Mesenchymal stem cell (in vitro differentiated cells and primary cell): ENCODE measurements around the gene TMSB4X.
A peak's percentile ranks its signal among the peaks of the same experiment; 100 is the strongest.

ENCODE experiments used
- DNase-seq: peaks from one replicate; pipeline ENCODE4 v3.0.0-alpha.2; 2013
- H2AFZ ChIP-seq: one replicate; pipeline ENCODE4 v1.6.1; 2013; ENCODE audit warnings: low read depth, mild to moderate bottlenecking, control low read depth, inconsistent platforms, low read length, moderate library complexity
- H2AK5ac ChIP-seq: 2 replicates; pipeline ENCODE4 v1.6.1; 2013; ENCODE audit warnings: low read length, moderate library complexity, mild to moderate bottlenecking, inconsistent platforms; ENCODE audit not compliant: severe bottlenecking
- H2BK120ac ChIP-seq: one replicate; pipeline ENCODE4 v1.6.1; 2013; ENCODE audit warnings: low read depth, mild to moderate bottlenecking, inconsistent platforms, low read length, moderate library complexity
- H2BK12ac ChIP-seq, 2 experiments: one replicate each; pipeline ENCODE4 v1.6.1; 2013; ENCODE audit warnings: inconsistent platforms in 2 of 2, low read length in 2 of 2, mild to moderate bottlenecking in 2 of 2, moderate library complexity in 2 of 2, control low read depth in 1 of 2
- H2BK15ac ChIP-seq: one replicate; pipeline ENCODE4 v1.6.1; 2013; ENCODE audit warnings: mild to moderate bottlenecking, low read depth, inconsistent platforms; ENCODE audit not compliant: poor library complexity, severe bottlenecking
- H2BK5ac ChIP-seq: 2 replicates; pipeline ENCODE4 v1.6.1; 2013; ENCODE audit warnings: low read depth, mild to moderate bottlenecking, low read length, control low read depth, inconsistent platforms; ENCODE audit not compliant: poor library complexity, severe bottlenecking
- H3K14ac ChIP-seq, 2 experiments: one replicate each; pipeline ENCODE4 v1.6.1; 2013; ENCODE audit warnings: inconsistent platforms in 2 of 2, low read length in 2 of 2, control low read depth in 1 of 2, mild to moderate bottlenecking in 1 of 2, moderate library complexity in 1 of 2
- H3K18ac ChIP-seq, 2 experiments: one replicate each; pipeline ENCODE4 v1.6.1; 2013; ENCODE audit warnings: inconsistent platforms in 2 of 2, low read length in 2 of 2, control low read depth in 1 of 2, low read depth in 1 of 2, mild to moderate bottlenecking in 1 of 2
- H3K23ac ChIP-seq, 2 experiments: one replicate each; pipeline ENCODE4 v1.6.1; 2013; ENCODE audit warnings: inconsistent platforms in 2 of 2, low read length in 2 of 2, mild to moderate bottlenecking in 2 of 2, moderate library complexity in 2 of 2, control low read depth in 1 of 2
- H3K27ac ChIP-seq: 2 replicates; pipeline ENCODE4 v1.5.1; 2013; ENCODE audit warnings: mild to moderate bottlenecking, moderate library complexity, low read length, control low read depth, inconsistent platforms; ENCODE audit not compliant: poor library complexity, severe bottlenecking
- H3K27me3 ChIP-seq, 2 experiments: 2 replicates each; pipeline versions ENCODE4 v1.6.1 to v1.7.0; 2013; ENCODE audit warnings: low read length in 2 of 2, mild to moderate bottlenecking in 2 of 2, moderate library complexity in 2 of 2, control low read depth in 1 of 2, inconsistent platforms in 1 of 2; ENCODE audit not compliant: control insufficient read depth in 1 of 2, insufficient read depth in 1 of 2
- H3K36me3 ChIP-seq, 2 experiments: 2 replicates each; pipeline versions ENCODE4 v1.6.1 to v1.7.0; 2013; ENCODE audit warnings: low read length in 2 of 2, control low read depth in 1 of 2, inconsistent platforms in 1 of 2, low read depth in 1 of 2, mild to moderate bottlenecking in 1 of 2; ENCODE audit not compliant: insufficient read depth in 2 of 2, control insufficient read depth in 1 of 2
- H3K4ac ChIP-seq, 2 experiments: one replicate each; pipeline ENCODE4 v1.6.1; 2013; ENCODE audit warnings: inconsistent platforms in 2 of 2, low read length in 2 of 2, mild to moderate bottlenecking in 2 of 2, moderate library complexity in 2 of 2, control low read depth in 1 of 2, low read depth in 1 of 2
- H3K4me1 ChIP-seq: 2 replicates; pipeline ENCODE4 v1.6.1; 2013; ENCODE audit warnings: low read depth, low read length, control low read depth; ENCODE audit not compliant: control insufficient read depth, insufficient read depth
- H3K4me2 ChIP-seq: 2 replicates; pipeline ENCODE4 v1.6.1; 2013; ENCODE audit warnings: low read length, mild to moderate bottlenecking, inconsistent platforms; ENCODE audit not compliant: poor library complexity, severe bottlenecking
- H3K4me3 ChIP-seq, 2 experiments: 2 replicates each; pipeline versions ENCODE4 v1.5.1 to v1.7.0; 2013; ENCODE audit warnings: low read length in 2 of 2, mild to moderate bottlenecking in 2 of 2, control low read depth in 1 of 2, low read depth in 1 of 2; ENCODE audit not compliant: insufficient read depth in 1 of 2
- H3K79me1 ChIP-seq: replicated peaks from 2 replicates; pipeline ENCODE4 v1.6.1; 2013; ENCODE audit warnings: mild to moderate bottlenecking, control low read depth, low read length, inconsistent platforms; ENCODE audit not compliant: poor library complexity, severe bottlenecking
- H3K9ac ChIP-seq: 2 replicates; pipeline ENCODE4 v1.7.0; 2013; ENCODE audit warnings: mild to moderate bottlenecking, low read length, moderate library complexity
- H3K9me3 ChIP-seq: 2 replicates; pipeline ENCODE4 v1.7.0; 2013; ENCODE audit warnings: mild to moderate bottlenecking, low read length; ENCODE audit not compliant: control insufficient read depth
- H4K8ac ChIP-seq: one replicate; pipeline ENCODE4 v1.6.1; 2013; ENCODE audit warnings: inconsistent platforms, mild to moderate bottlenecking, low read length, moderate library complexity
- H4K91ac ChIP-seq: one replicate; pipeline ENCODE4 v1.6.1; 2013; ENCODE audit warnings: mild to moderate bottlenecking, low read length, inconsistent platforms
- WGBS: methylation state at CpG from one replicate; pipeline ENCODE4 v1.1.7; 2013; ENCODE audit warnings: mixed read lengths; 5-methylcytosine and 5-hydroxymethylcytosine counted together

The TMSB4X gene

DNA sequence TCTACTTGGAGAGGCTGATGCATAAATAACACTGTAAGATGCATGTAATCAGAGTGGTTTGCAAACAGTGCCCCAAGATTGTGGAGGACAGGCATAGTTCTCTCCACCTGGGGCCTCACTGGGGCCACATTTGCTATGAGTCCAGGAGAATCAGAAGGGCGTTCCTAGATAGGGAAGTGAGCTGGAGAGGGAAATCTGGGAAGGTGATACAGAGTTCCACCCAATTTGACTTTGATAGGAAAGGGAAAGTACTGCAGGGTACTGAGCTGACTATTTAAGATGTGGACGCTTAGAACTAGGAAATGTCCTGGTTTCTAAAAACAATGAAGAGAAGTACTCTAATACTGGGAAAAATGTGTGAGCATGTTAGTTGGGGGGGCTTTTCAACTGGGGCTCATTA is 35.6 kb downstream of the TMSB4X start:
- Histone ChIP-seq H3K4me2 (no peak overlapping the region), H4K8ac (no peak overlapping the region), H3K9ac (no peak overlapping the region), H3K79me1 (no peaks in the 10 kb centered on the region), H3K18ac (no peak overlapping the region), H3K23ac (no peak overlapping the region), H3K14ac (no peak overlapping the region), H2BK120ac (no peak overlapping the region), H4K91ac (no peak overlapping the region), H3K4ac (no peak overlapping the region), H3K4me3 (no peak overlapping the region), H3K27me3 (no peaks in the 10 kb centered on the region), H3K36me3 (no peaks in the 10 kb centered on the region), H2BK12ac (no peak overlapping the region), H2AFZ (no peak overlapping the region), H2BK5ac (no peak overlapping the region), H3K9me3 (no peaks in the 10 kb centered on the region), H2BK15ac (no peak overlapping the region), H3K27ac (no peak overlapping the region), H3K4me1 (peaks cover 2% of the 10 kb centered on the region), H2AK5ac (no peak overlapping the region)
- 94% methylated on average over 2 of the region's 2 CpGs for WGBS
- no peak for DNase-seq

DNA sequence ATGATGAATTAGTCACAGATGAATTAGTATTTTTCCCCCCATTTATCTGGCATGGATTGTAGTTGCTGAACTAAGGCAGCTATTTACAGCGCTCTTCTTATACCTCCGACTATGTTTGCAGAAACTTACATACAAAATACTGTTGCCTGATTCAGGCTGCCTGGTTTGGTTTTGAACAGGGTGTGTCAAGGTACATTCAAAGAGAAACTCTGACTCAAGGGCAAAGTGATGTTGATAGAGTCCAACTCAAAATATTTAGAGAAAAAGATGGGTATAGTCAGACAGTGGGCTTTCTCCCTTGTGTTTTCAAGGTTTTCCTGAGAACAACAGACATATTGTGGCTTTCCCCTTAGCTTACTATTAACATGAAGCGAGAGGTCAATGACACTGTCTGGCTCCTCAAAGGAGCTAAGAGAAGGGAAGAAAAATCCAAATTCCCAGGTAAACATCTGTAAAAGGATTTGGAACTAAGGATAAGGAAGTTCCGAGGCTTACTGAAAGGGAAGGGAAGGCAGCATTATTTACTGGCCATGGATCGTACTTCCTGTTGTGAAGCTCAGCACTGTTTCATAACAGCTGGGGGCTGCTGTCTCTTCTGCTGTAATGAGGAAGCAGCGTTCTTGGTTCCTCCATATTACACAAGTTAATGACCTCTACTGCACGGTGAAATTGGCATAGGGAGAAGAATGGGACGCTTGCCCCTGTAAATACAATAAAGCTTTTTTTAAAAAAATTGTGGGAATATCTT is 38.6 kb downstream of the TMSB4X start:
- Histone ChIP-seq H3K4me3 (no peak overlapping the region), H3K27ac (no peak overlapping the region), H3K4me1 (peaks cover 2% of the 10 kb centered on the region), H3K14ac (no peak overlapping the region), H3K23ac (no peak overlapping the region), H2BK15ac (no peak overlapping the region), H3K4ac (no peak overlapping the region), H2BK12ac (no peak overlapping the region), H3K36me3 (no peaks in the 10 kb centered on the region), H4K8ac (no peak overlapping the region), H3K18ac (peak overlapping the region in 1 of 2 experiments; percentile 70), H2BK5ac (no peak overlapping the region), H3K9ac (no peak overlapping the region), H2AK5ac (no peak overlapping the region), H2BK120ac (no peak overlapping the region), H3K9me3 (no peaks in the 10 kb centered on the region), H4K91ac (no peak overlapping the region), H3K79me1 (no peaks in the 10 kb centered on the region), H3K27me3 (no peaks in the 10 kb centered on the region), H2AFZ (no peak overlapping the region), H3K4me2 (no peak overlapping the region)
- peak; percentile 52 for DNase-seq
- 28% methylated on average over 3 of the region's 8 CpGs for WGBS

DNA sequence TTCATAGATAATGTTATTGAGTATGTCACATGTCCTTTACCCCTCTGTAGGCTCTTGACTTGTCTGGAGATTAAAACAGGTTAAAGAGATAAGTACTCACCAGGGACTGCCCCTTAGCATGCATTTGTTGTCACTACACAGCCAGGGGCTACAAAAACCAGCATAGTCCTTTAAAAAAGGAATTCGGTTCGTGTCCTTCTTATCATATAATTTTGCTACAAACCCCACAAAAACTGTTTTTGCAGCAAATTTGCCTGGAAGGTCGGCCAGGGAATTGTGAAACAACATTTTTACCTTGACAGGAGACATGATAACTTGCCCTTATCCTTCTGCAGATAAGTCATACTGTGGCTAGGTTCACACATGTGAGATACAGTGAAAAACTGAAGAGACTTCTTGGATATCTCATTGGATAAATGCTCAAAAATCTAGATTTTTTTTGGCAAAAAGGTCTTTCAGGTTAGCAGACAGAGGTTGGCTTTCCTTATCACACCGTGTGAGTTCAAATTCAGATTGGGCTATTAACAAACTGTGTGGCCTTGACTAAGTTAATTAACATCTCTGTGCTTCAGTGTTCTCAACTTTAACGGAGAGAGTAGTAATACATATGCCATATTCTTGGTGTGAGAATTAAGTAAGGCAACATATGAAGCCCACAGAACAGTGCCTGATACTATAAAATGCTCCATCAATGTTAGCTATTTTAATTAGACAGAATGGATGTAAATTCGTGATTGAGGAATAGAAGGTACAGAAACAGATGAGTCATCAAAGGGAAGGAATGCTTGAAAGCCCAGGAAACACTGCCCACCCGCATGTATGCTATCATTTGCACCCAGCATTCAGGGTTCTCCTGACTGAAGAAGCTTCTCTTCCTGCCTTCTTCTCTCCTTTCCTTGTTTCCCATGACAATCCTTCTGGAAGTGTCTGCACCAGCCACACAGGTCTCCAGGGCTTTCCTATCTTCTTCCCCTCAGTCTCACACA is 39.5 kb downstream of the TMSB4X start:
- Histone ChIP-seq H2BK5ac (no peak overlapping the region), H3K36me3 (no peaks in the 10 kb centered on the region), H3K4ac (no peak overlapping the region), H2AK5ac (no peak overlapping the region), H3K79me1 (no peaks in the 10 kb centered on the region), H3K4me1 (peaks cover 2% of the 10 kb centered on the region), H3K27me3 (no peaks in the 10 kb centered on the region), H3K4me3 (no peak overlapping the region), H3K23ac (no peak overlapping the region), H4K8ac (no peak overlapping the region), H3K9ac (no peak overlapping the region), H2BK12ac (no peak overlapping the region), H3K14ac (no peak overlapping the region), H2BK120ac (peak overlapping the region; percentile 19), H3K27ac (no peak overlapping the region), H3K18ac (peak overlapping the region in 1 of 2 experiments; percentile 43), H2AFZ (no peak overlapping the region), H2BK15ac (no peak overlapping the region), H4K91ac (no peak overlapping the region), H3K4me2 (no peak overlapping the region), H3K9me3 (no peaks in the 10 kb centered on the region)
- 24% methylated on average over 5 of the region's 7 CpGs for WGBS
- DNase-seq = no peak
